Astrocyte (in vitro differentiated cells and primary cell): ENCODE results near the gene PACS2. TPM values are rescaled to one million over a fixed set of nuclear protein-coding genes. Genes with fewer than 3 reads are reported as not detected.

ENCODE experiments used
- DNase-seq: peaks from one replicate; pipeline ENCODE4 v3.0.0-alpha.2; 2010; ENCODE audit warnings: low read depth
- FAIRE-seq: peaks from 2 replicates; lab custom pipeline; 2011; peaks lifted over from hg19 to GRCh38; lab: Jason Lieb, UNC
- H2AFZ ChIP-seq: 2 replicates; pipeline ENCODE4 v1.6.0; 2012; ENCODE audit warnings: low read depth, low read length, inconsistent platforms
- H3K27ac ChIP-seq: 2 replicates; pipeline ENCODE4 v1.5.1; 2011; ENCODE audit warnings: low read depth, low read length, inconsistent platforms
- H3K27me3 ChIP-seq: 2 replicates; pipeline ENCODE4 v1.6.0; 2011; ENCODE audit warnings: low read length, inconsistent platforms; ENCODE audit not compliant: insufficient read depth
- H3K36me3 ChIP-seq: 2 replicates; pipeline ENCODE4 v1.5.1; 2011; ENCODE audit warnings: low read length, inconsistent platforms; ENCODE audit not compliant: insufficient read depth
- H3K4me1 ChIP-seq: 2 replicates; pipeline ENCODE4 v1.5.1; 2011; ENCODE audit warnings: low read length, inconsistent platforms; ENCODE audit not compliant: insufficient read depth
- H3K4me2 ChIP-seq: 2 replicates; pipeline ENCODE4 v1.6.0; 2012; ENCODE audit warnings: low read length, inconsistent platforms
- H3K4me3 ChIP-seq: 2 replicates; pipeline ENCODE4 v1.5.1; 2011; ENCODE audit warnings: low read depth, mild to moderate bottlenecking, low read length, inconsistent platforms; ENCODE audit not compliant: insufficient read depth
- H3K79me2 ChIP-seq: 2 replicates; pipeline ENCODE4 v1.6.0; 2012; ENCODE audit warnings: mild to moderate bottlenecking, low read length, inconsistent platforms; ENCODE audit not compliant: insufficient read depth
- H3K9ac ChIP-seq: 2 replicates; pipeline ENCODE4 v1.6.0; 2012; ENCODE audit warnings: mild to moderate bottlenecking, low read length, inconsistent platforms
- H3K9me3 ChIP-seq: 2 replicates; pipeline ENCODE4 v1.5.1; 2012; ENCODE audit warnings: low read depth, mild to moderate bottlenecking, low read length, inconsistent platforms; ENCODE audit not compliant: insufficient read depth
- H4K20me1 ChIP-seq: 2 replicates; pipeline ENCODE4 v1.6.0; 2012; ENCODE audit warnings: low read length, inconsistent platforms; ENCODE audit not compliant: insufficient read depth
- H3K27ac Mint-ChIP-seq: one replicate; pipeline ENCODE4 v1.8.0; 2021; ENCODE audit warnings: mild to moderate bottlenecking, mixed read lengths; ENCODE audit not compliant: unreplicated experiment
- H3K27me3 Mint-ChIP-seq: one replicate; pipeline ENCODE4 v1.8.0; 2021; ENCODE audit warnings: low read depth, mixed read lengths; ENCODE audit not compliant: unreplicated experiment
- H3K36me3 Mint-ChIP-seq: one replicate; pipeline ENCODE4 v1.8.0; 2021; ENCODE audit warnings: low read depth, mixed read lengths; ENCODE audit not compliant: unreplicated experiment
- H3K4me1 Mint-ChIP-seq: one replicate; pipeline ENCODE4 v1.8.0; 2021; ENCODE audit warnings: low read depth, mixed read lengths; ENCODE audit not compliant: unreplicated experiment
- H3K4me3 Mint-ChIP-seq: one replicate; pipeline ENCODE4 v1.8.0; 2021; ENCODE audit warnings: mild to moderate bottlenecking, moderate library complexity, mixed read lengths; ENCODE audit not compliant: unreplicated experiment
- H3K9me3 Mint-ChIP-seq: one replicate; pipeline ENCODE4 v1.8.0; 2021; ENCODE audit warnings: mild to moderate bottlenecking, mixed read lengths; ENCODE audit not compliant: unreplicated experiment
- CTCF ChIP-seq: IDR thresholded peaks from 2 replicates; pipeline ENCODE4 v1.5.1; 2011; ENCODE audit warnings: low read depth, mild to moderate bottlenecking, inconsistent platforms, low read length, moderate library complexity; ENCODE audit not compliant: insufficient read depth
- EZH2 ChIP-seq: IDR thresholded peaks from 2 replicates; pipeline ENCODE4 v1.6.1; 2012; ENCODE audit warnings: mild to moderate bottlenecking, low read length, inconsistent platforms; ENCODE audit not compliant: insufficient read depth
- total RNA-seq: library from RNA; stranded (reverse); gene quantifications from 2 replicates; pipeline ENCODE4 v1.2.1, GENCODE V29; 2021

The PACS2 gene
- total RNA-seq, 1 donor from 2014 or later = 51.0 TPM

GRCh38 chr14:105351920-105352851 lies 37.6 kb downstream of the PACS2 start:
- H3K4me1 Mint-ChIP-seq = peaks cover 4% of the 10 kb centered on the region

GRCh38 chr14:105353136-105353535 lies 38.6 kb downstream of the PACS2 start:
- Histone ChIP-seq H3K4me2 (no peak overlapping the region), H2AFZ (no peak overlapping the region), H3K27ac (no peak overlapping the region), H3K27me3 (no peaks in the 10 kb centered on the region), H3K9me3 (no peaks in the 10 kb centered on the region), H3K36me3 (no peaks in the 10 kb centered on the region), H3K9ac (no peak overlapping the region), H4K20me1 (peaks cover 30% of the 10 kb centered on the region), H3K79me2 (no peaks in the 10 kb centered on the region), H3K4me1 (no peaks in the 10 kb centered on the region), H3K4me3 (no peak overlapping the region)
- no peak for FAIRE-seq
- no peak for TF ChIP-seq CTCF
- no peak for TF ChIP-seq EZH2
- Mint-ChIP-seq H3K4me3 (no peak overlapping the region), H3K27me3 (no peaks in the 10 kb centered on the region), H3K27ac (no peak overlapping the region), H3K36me3 (no peaks in the 10 kb centered on the region), H3K9me3 (no peaks in the 10 kb centered on the region), H3K4me1 (peaks cover 4% of the 10 kb centered on the region)
- no peak for DNase-seq

More at GRCh38 chr14:105351920-105352851, 37.6 kb downstream of the PACS2 start:
- DNase-seq (peak; percentile 63), FAIRE-seq (peak; percentile 83)
- Histone ChIP-seq H2AFZ (no peak overlapping the region), H3K4me2 (no peak overlapping the region), H3K27me3 (no peaks in the 10 kb centered on the region), H3K9ac (no peak overlapping the region), H3K27ac (no peak overlapping the region), H3K36me3 (no peaks in the 10 kb centered on the region), H4K20me1 (peaks cover 36% of the 10 kb centered on the region), H3K79me2 (no peaks in the 10 kb centered on the region), H3K4me3 (no peak overlapping the region), H3K9me3 (no peaks in the 10 kb centered on the region), H3K4me1 (no peaks in the 10 kb centered on the region)
- H3K4me3 Mint-ChIP-seq = no peak overlapping the region
- H3K9me3 Mint-ChIP-seq = no peaks in the 10 kb centered on the region
- no peaks in the 10 kb centered on the region for H3K36me3 Mint-ChIP-seq
- TF ChIP-seq EZH2 (no peak), CTCF (peak; percentile 67)
- no peaks in the 10 kb centered on the region for H3K27me3 Mint-ChIP-seq
- no peak overlapping the region for H3K27ac Mint-ChIP-seq

- Histone ChIP-seq H3K36me3 (no peaks in the 10 kb centered on the region), H3K27ac (no peak overlapping the region), H3K4me2 (no peak overlapping the region), H4K20me1 (peaks cover 20% of the 10 kb centered on the region), H3K4me3 (no peak overlapping the region), H3K9me3 (no peaks in the 10 kb centered on the region), H3K4me1 (no peaks in the 10 kb centered on the region), H3K27me3 (no peaks in the 10 kb centered on the region), H3K79me2 (no peaks in the 10 kb centered on the region), H2AFZ (no peak overlapping the region), H3K9ac (no peak overlapping the region)
- Mint-ChIP-seq H3K36me3 (no peaks in the 10 kb centered on the region), H3K4me1 (peaks cover 4% of the 10 kb centered on the region), H3K27me3 (no peaks in the 10 kb centered on the region), H3K27ac (no peak overlapping the region), H3K9me3 (no peaks in the 10 kb centered on the region), H3K4me3 (no peak overlapping the region)
- TF ChIP-seq EZH2 = no peak
- no peak for TF ChIP-seq CTCF
- no peak for FAIRE-seq
- no peak for DNase-seq
Observed at GRCh38 chr14:105354541-105354940, 40.0 kb downstream of the PACS2 start.
